Body of pancreas (tissue), 4 donors: Measurements from ENCODE around the gene UPF3A.

Experiments
- POLR2A ChIP-seq, 3 donors: fragments of 450-650 bp; IDR thresholded peaks; one replicate each; pipeline ENCODE4 v1.6.1; 2016; ENCODE audit warnings: antibody characterized with exemption in 3 of 3, mild to moderate bottlenecking in 2 of 3
- TF ChIP-seq, protein P1 (sequence below), 7 experiments: fragments of 450-650 bp in 4 of 7; fragments of 200-600 bp in 3 of 7; sonication (generic) in 3 of 7; IDR thresholded peaks; one replicate each; pipeline ENCODE4 v1.5.1; 2016 to 2019; ENCODE audit warnings: antibody characterized with exemption in 7 of 7

GRCh38 chr13:114334305-114335053 lies 53.1 kb downstream of the UPF3A start:
- TF ChIP-seq POLR2A (IDR thresholded peaks at IDR 0.05), result no peak
- TF ChIP-seq, protein P1, sequence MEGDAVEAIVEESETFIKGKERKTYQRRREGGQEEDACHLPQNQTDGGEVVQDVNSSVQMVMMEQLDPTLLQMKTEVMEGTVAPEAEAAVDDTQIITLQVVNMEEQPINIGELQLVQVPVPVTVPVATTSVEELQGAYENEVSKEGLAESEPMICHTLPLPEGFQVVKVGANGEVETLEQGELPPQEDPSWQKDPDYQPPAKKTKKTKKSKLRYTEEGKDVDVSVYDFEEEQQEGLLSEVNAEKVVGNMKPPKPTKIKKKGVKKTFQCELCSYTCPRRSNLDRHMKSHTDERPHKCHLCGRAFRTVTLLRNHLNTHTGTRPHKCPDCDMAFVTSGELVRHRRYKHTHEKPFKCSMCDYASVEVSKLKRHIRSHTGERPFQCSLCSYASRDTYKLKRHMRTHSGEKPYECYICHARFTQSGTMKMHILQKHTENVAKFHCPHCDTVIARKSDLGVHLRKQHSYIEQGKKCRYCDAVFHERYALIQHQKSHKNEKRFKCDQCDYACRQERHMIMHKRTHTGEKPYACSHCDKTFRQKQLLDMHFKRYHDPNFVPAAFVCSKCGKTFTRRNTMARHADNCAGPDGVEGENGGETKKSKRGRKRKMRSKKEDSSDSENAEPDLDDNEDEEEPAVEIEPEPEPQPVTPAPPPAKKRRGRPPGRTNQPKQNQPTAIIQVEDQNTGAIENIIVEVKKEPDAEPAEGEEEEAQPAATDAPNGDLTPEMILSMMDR (IDR thresholded peaks at IDR 0.05), result no peak
